Measurements from ENCODE around the gene FMNL2. TPM values are rescaled to one million over a fixed set of nuclear protein-coding genes. Genes with fewer than 3 reads are reported as not detected.

The FMNL2 gene
- total RNA-seq, 2 donors from 2014 or later = 1.1 to 2.7 TPM

DNA sequence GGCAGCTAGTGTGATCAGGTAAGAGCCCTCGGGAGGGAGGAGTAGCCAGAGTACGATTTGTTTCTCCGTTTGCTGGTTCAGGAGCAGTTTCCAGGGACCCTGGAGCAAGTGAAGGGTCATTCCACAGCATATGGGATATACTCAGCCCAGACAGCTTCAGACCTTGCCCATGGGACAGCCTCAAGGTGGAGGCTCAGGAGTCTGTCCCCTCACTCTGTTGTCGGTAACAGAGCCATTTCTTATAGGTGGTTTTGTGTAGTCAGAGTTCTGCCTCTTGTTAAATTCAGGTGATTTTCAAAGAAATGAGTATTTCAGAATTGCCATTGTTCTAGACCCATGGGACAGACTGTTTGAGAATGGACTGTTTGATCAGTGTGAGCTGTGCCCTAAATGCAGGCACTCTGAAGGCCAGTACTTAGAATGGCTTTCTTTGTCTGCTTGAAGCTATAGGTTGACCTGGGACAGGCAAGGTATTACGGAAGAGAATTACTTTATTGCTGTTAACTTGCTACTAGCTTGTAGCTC is 15.2 kb downstream of the FMNL2 start:
- no peaks in the 10 kb centered on the region for H3K9me3 Mint-ChIP-seq
- no peak overlapping the region for H3K4me3 Mint-ChIP-seq
- H3K36me3 Mint-ChIP-seq (ENCODE audit: low read depth) = no peaks in the 10 kb centered on the region
- no peaks in the 10 kb centered on the region for H3K27me3 Mint-ChIP-seq
- no peak for ATAC-seq (replicated peaks)
- H3K27ac Mint-ChIP-seq = no peak overlapping the region
- no peaks in the 10 kb centered on the region for H3K4me1 Mint-ChIP-seq

- ATAC-seq (replicated peaks) = no peak
- no peaks in the 10 kb centered on the region for H3K27me3 Mint-ChIP-seq
- no peaks in the 10 kb centered on the region for H3K4me1 Mint-ChIP-seq
- H3K36me3 Mint-ChIP-seq (ENCODE audit: low read depth) = no peaks in the 10 kb centered on the region
- no peaks in the 10 kb centered on the region for H3K9me3 Mint-ChIP-seq
- no peak overlapping the region for H3K4me3 Mint-ChIP-seq
- no peak overlapping the region for H3K27ac Mint-ChIP-seq
Measured at GRCh38 chr2:152352616-152353015, 17.6 kb downstream of the FMNL2 start.

DNA sequence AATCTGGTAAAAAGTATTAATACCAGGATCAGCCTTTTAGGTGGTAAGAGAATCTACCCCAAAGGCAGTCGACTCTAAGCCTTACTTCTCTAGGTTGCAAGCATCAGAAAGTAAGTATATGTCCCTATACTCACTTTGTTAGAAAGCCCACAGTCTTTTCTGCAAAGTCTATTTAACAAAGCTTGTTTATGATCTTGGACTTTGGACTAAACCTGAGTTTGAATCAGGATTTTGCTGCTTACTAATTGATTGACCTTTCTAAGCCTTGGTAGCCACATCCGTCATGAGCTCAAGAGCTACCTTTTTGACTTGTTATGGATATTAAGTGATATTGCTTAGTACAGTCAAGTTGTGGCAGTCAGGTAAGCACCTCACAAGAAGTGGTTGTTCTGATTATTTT is 18.4 kb downstream of the FMNL2 start:
- Mint-ChIP-seq H3K27me3 (no peaks in the 10 kb centered on the region), H3K9me3 (no peaks in the 10 kb centered on the region), H3K4me3 (no peak overlapping the region), H3K36me3 (ENCODE audit: low read depth) (no peaks in the 10 kb centered on the region), H3K4me1 (no peaks in the 10 kb centered on the region), H3K27ac (no peak overlapping the region)
- ATAC-seq (replicated peaks) = no peak

GRCh38 chr2:152354069-152354755 is 19.2 kb downstream of the FMNL2 start:
- no peak for ATAC-seq (replicated peaks)
- no peak overlapping the region for H3K27ac Mint-ChIP-seq
- no peak overlapping the region for H3K4me3 Mint-ChIP-seq
- H3K9me3 Mint-ChIP-seq = no peaks in the 10 kb centered on the region
- H3K27me3 Mint-ChIP-seq = peaks cover under 1% of the 10 kb centered on the region
- H3K4me1 Mint-ChIP-seq = no peaks in the 10 kb centered on the region
- H3K36me3 Mint-ChIP-seq (ENCODE audit: low read depth) = no peaks in the 10 kb centered on the region

- Mint-ChIP-seq H3K4me1 (no peaks in the 10 kb centered on the region), H3K9me3 (peaks cover 3% of the 10 kb centered on the region)
Measured at GRCh38 chr2:152354909-152355308, 19.9 kb downstream of the FMNL2 start.

GRCh38 chr2:152355409-152355831 is 20.4 kb downstream of the FMNL2 start:
- Mint-ChIP-seq H3K4me3 (no peak overlapping the region), H3K27me3 (peaks cover 4% of the 10 kb centered on the region), H3K4me1 (no peaks in the 10 kb centered on the region), H3K9me3 (peaks cover 3% of the 10 kb centered on the region), H3K36me3 (ENCODE audit: low read depth) (no peaks in the 10 kb centered on the region), H3K27ac (no peak overlapping the region)
- ATAC-seq (replicated peaks) = no peak

More at GRCh38 chr2:152354909-152355308, 19.9 kb downstream of the FMNL2 start:
- no peak for ATAC-seq (replicated peaks)
- Mint-ChIP-seq H3K4me3 (no peak overlapping the region), H3K27ac (no peak overlapping the region), H3K36me3 (ENCODE audit: low read depth) (no peaks in the 10 kb centered on the region), H3K27me3 (peaks cover 4% of the 10 kb centered on the region)

DNA sequence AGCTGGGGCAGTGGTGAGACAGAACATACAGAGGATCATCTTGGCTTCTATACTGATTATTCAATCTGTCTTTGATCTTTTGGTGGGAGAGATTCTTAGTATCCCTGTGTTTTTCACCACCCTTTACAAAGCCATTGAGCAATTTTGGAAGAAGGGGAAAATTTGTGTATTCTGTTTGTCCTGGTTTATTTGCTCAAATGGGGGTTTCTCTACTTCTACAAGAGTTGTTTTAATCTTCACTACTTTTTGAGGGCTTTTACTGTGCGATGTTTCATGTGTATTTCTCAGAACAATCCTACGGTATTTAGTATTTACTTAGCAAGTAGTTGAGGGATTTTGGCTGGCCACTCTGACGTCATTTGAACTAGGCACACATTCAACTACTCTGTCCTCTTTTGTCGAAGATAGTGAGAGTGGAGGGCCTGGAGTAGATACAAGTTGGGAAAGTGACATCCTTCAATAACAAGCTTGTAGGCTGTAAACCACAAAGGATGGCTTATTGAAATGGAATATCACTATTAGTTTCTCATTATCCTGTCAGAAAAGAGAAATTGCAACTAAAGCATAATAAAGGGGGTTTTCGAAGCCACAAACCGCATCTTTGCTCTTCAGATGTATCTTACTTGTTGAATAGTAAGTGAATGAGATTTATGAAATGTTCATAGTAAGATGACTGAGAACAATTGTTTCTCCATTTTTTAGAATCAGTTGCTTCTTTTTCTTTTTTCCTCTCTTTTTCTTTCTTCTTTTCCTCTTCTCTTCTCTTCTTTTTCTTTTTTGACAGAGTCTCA is 24.8 kb downstream of the FMNL2 start:
- Mint-ChIP-seq H3K4me3 (no peak overlapping the region), H3K27ac (no peak overlapping the region)
- ATAC-seq (replicated peaks) = no peak

DNA sequence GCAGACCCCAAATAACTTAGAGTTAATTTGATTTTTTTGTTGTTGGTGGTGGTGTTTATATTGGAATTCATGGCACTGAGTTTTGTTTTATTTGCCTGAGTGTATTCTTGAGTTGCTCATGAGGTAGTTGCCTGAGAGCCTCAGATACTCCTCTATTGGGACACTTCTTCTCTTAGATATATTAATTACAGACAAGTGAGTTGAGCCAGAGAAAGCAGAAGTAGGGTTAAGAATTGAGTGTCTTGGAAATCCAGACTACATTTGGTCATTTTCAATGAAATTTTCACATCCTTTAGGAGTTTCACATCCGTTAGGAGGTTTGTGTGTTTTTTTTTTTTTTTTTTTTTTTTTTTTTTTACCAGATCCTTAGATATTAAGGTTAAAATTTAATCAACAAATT is 29.0 kb downstream of the FMNL2 start:
- no peak for ATAC-seq (replicated peaks)
- Mint-ChIP-seq H3K4me3 (no peak overlapping the region), H3K27me3 (peaks cover 28% of the 10 kb centered on the region), H3K9me3 (peaks cover 3% of the 10 kb centered on the region), H3K4me1 (no peaks in the 10 kb centered on the region), H3K36me3 (ENCODE audit: low read depth) (no peaks in the 10 kb centered on the region), H3K27ac (no peak overlapping the region)

More for the DNA sequence above, 24.8 kb downstream of the FMNL2 start:
- H3K9me3 Mint-ChIP-seq = peaks cover 3% of the 10 kb centered on the region
- no peaks in the 10 kb centered on the region for H3K4me1 Mint-ChIP-seq
- H3K27me3 Mint-ChIP-seq = peaks cover 9% of the 10 kb centered on the region
- H3K36me3 Mint-ChIP-seq (ENCODE audit: low read depth) = no peaks in the 10 kb centered on the region

GRCh38 chr2:152367547-152368390 is 32.8 kb downstream of the FMNL2 start:
- no peaks in the 10 kb centered on the region for H3K9me3 Mint-ChIP-seq
- peaks cover 32% of the 10 kb centered on the region for H3K27me3 Mint-ChIP-seq
- no peaks in the 10 kb centered on the region for H3K36me3 Mint-ChIP-seq (ENCODE audit: low read depth)
- no peak overlapping the region for H3K27ac Mint-ChIP-seq
- no peak for ATAC-seq (replicated peaks)
- no peak overlapping the region for H3K4me3 Mint-ChIP-seq
- H3K4me1 Mint-ChIP-seq = no peaks in the 10 kb centered on the region

GRCh38 chr2:152369176-152369860 is 34.3 kb downstream of the FMNL2 start:
- H3K4me3 Mint-ChIP-seq = no peak overlapping the region
- no peaks in the 10 kb centered on the region for H3K4me1 Mint-ChIP-seq
- no peaks in the 10 kb centered on the region for H3K9me3 Mint-ChIP-seq
- peaks cover 37% of the 10 kb centered on the region for H3K27me3 Mint-ChIP-seq
- H3K27ac Mint-ChIP-seq = no peak overlapping the region
- H3K36me3 Mint-ChIP-seq (ENCODE audit: low read depth) = no peaks in the 10 kb centered on the region
- no peak for ATAC-seq (replicated peaks)

DNA sequence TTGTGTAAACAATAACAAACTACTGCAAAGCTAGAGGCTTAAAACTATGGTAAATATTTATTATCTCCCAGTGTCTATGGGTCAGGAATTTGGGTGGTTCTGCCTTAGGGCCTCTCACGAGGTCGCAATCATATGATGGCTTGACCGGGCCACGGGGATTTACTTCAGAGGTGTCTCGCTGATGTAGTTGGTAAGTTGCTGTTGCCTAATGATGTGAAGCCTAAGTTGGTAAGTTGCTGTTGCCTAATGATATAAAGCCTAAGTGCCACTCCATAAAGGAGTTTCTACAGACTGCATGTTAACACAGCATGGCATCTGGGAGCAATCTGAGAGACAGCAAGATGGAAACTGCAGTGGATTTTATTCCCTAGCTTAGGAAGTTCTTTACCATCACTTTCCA is 35.8 kb downstream of the FMNL2 start:
- Mint-ChIP-seq H3K9me3 (no peaks in the 10 kb centered on the region), H3K27me3 (peaks cover 29% of the 10 kb centered on the region), H3K36me3 (ENCODE audit: low read depth) (no peaks in the 10 kb centered on the region), H3K4me1 (no peaks in the 10 kb centered on the region), H3K4me3 (no peak overlapping the region), H3K27ac (no peak overlapping the region)
- no peak for ATAC-seq (replicated peaks)

GRCh38 chr2:152372438-152372984 is 37.5 kb downstream of the FMNL2 start:
- H3K4me3 Mint-ChIP-seq = no peak overlapping the region
- H3K27me3 Mint-ChIP-seq = peaks cover 26% of the 10 kb centered on the region
- no peaks in the 10 kb centered on the region for H3K4me1 Mint-ChIP-seq
- ATAC-seq (replicated peaks) = no peak
- no peaks in the 10 kb centered on the region for H3K9me3 Mint-ChIP-seq
- H3K36me3 Mint-ChIP-seq (ENCODE audit: low read depth) = no peaks in the 10 kb centered on the region
- no peak overlapping the region for H3K27ac Mint-ChIP-seq

- no peaks in the 10 kb centered on the region for H3K36me3 Mint-ChIP-seq (ENCODE audit: low read depth)
- no peaks in the 10 kb centered on the region for H3K9me3 Mint-ChIP-seq
- ATAC-seq (replicated peaks) = no peak
- H3K4me3 Mint-ChIP-seq = no peak overlapping the region
- no peak overlapping the region for H3K27ac Mint-ChIP-seq
- H3K27me3 Mint-ChIP-seq = peaks cover 15% of the 10 kb centered on the region
- H3K4me1 Mint-ChIP-seq = no peaks in the 10 kb centered on the region
Measured at GRCh38 chr2:152375174-152375573, 40.2 kb downstream of the FMNL2 start.

- Mint-ChIP-seq H3K9me3 (no peaks in the 10 kb centered on the region), H3K36me3 (ENCODE audit: low read depth) (no peaks in the 10 kb centered on the region), H3K27me3 (peaks cover 15% of the 10 kb centered on the region), H3K27ac (no peak overlapping the region), H3K4me3 (no peak overlapping the region), H3K4me1 (no peaks in the 10 kb centered on the region)
- no peak for ATAC-seq (replicated peaks)
Measured at GRCh38 chr2:152376385-152376784, 41.4 kb downstream of the FMNL2 start.
